ENCODE data around the gene CCDC9B.

GRCh38 chr15:40331026-40331425, 9.7 kb downstream of the CCDC9B start:
- TF ChIP-seq, protein P1, sequence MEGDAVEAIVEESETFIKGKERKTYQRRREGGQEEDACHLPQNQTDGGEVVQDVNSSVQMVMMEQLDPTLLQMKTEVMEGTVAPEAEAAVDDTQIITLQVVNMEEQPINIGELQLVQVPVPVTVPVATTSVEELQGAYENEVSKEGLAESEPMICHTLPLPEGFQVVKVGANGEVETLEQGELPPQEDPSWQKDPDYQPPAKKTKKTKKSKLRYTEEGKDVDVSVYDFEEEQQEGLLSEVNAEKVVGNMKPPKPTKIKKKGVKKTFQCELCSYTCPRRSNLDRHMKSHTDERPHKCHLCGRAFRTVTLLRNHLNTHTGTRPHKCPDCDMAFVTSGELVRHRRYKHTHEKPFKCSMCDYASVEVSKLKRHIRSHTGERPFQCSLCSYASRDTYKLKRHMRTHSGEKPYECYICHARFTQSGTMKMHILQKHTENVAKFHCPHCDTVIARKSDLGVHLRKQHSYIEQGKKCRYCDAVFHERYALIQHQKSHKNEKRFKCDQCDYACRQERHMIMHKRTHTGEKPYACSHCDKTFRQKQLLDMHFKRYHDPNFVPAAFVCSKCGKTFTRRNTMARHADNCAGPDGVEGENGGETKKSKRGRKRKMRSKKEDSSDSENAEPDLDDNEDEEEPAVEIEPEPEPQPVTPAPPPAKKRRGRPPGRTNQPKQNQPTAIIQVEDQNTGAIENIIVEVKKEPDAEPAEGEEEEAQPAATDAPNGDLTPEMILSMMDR (IDR thresholded peaks at IDR 0.05) = no peak
- TF ChIP-seq EP300 (IDR thresholded peaks at IDR 0.05) = no peak
